ENCODE measurements around the gene EFNA5.
A peak's percentile ranks its signal among the peaks of the same experiment; 100 is the strongest.

EFNA5 gene

DNA sequence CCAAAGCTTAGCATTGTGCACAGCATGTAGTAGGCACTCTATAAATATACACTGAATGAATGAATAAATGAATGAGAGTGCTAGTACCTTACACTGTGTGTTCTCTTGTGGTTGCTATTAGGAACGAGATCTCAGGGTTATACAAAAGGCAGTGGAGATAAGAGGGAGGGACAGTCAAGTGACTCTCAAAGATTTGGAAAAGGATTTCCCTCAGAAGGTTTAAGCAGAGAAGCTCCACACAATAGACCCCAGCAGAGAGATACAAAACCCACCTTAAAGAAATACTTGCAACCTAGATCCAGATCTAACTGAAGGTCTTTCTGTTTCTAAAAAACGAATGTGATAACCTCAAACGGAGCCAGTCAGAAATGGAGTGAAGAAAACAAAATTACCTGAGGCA is 11.8 kb upstream of the EFNA5 start:
- Mint-ChIP-seq H3K27me3 (ENCODE audit: low read depth) (peaks cover 30% of the 10 kb centered on the region), H3K4me3 (no peak overlapping the region), H3K27ac (no peak overlapping the region), H3K36me3 (ENCODE audit: low read depth) (no peaks in the 10 kb centered on the region), H3K4me1 (ENCODE audit: low read depth) (no peaks in the 10 kb centered on the region), H3K9me3 (no peaks in the 10 kb centered on the region)
- DNase-seq (ENCODE audit: low spot score) = no peak

DNA sequence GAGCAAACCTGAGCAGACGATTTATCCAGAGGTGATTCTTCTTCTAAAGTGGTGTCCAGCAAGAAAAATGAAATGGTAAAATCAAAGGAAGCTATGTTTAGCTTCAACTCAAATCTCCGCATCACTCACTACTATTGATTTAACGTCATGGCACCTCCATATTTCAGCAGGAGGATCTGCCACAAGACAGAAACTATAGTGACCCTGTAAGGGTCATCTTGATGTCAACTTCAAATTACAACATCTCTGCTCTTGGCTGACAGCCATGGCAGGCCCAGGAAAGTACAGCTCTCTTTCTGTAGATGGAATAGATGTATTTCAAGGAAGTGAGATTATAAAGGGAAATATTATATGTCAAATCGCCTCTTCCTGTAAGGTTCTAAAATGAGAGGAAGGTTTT is 10.1 kb upstream of the EFNA5 start:
- Mint-ChIP-seq H3K4me1 (ENCODE audit: low read depth) (peaks cover 2% of the 10 kb centered on the region), H3K27me3 (ENCODE audit: low read depth) (peaks cover 36% of the 10 kb centered on the region)

DNA sequence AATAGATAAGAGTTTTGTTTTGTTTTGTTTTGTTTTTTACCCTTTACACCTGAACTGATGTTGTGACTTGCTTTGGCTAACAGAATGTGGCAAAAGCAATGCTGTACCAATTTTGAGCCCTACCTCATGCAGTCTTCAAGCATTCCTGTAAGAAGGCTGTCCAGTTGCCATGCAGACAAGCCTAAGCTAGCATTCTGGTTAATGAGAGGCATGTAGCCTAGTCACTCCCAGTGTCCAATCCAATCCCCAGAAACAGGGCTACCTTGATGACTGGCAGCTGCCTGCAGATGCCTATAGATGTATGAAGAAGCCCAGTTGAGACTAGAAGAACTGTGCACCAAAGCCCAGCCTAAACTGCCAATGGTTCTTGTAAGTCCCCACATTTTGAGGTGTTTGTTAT is 9.4 kb upstream of the EFNA5 start:
- Mint-ChIP-seq H3K4me3 (no peak overlapping the region), H3K9me3 (no peaks in the 10 kb centered on the region), H3K27me3 (ENCODE audit: low read depth) (peaks cover 42% of the 10 kb centered on the region), H3K4me1 (ENCODE audit: low read depth) (peaks cover 2% of the 10 kb centered on the region), H3K27ac (no peak overlapping the region), H3K36me3 (ENCODE audit: low read depth) (no peaks in the 10 kb centered on the region)
- no peak for DNase-seq (ENCODE audit: low spot score)

More for the DNA sequence above, 10.1 kb upstream of the EFNA5 start:
- H3K9me3 Mint-ChIP-seq = no peaks in the 10 kb centered on the region
- no peaks in the 10 kb centered on the region for H3K36me3 Mint-ChIP-seq (ENCODE audit: low read depth)
- H3K27ac Mint-ChIP-seq = no peak overlapping the region
- no peak for DNase-seq (ENCODE audit: low spot score)
- H3K4me3 Mint-ChIP-seq = no peak overlapping the region

DNA sequence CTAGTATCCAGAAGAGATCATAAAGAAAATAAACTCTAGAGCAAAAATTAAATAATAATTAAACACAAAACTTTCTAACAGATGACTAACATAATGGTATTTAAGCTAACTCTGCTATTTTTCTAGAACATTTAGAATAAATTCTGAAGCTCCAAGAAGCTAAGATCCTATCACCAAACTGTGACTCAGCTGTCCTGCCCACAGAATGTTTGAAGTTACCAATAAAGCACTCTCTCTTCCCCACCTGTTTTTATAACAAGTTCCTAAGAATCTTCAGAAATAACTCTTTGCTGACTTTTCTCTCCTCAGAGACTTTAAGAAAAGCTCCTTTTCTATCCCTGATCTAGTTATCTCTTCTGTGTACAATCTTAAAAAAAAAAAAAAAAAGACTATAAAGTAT is 6.0 kb upstream of the EFNA5 start:
- Mint-ChIP-seq H3K27ac (no peak overlapping the region), H3K9me3 (no peaks in the 10 kb centered on the region), H3K27me3 (ENCODE audit: low read depth) (peaks cover 64% of the 10 kb centered on the region), H3K4me3 (no peak overlapping the region), H3K4me1 (ENCODE audit: low read depth) (peaks cover 18% of the 10 kb centered on the region), H3K36me3 (ENCODE audit: low read depth) (no peaks in the 10 kb centered on the region)
- no peak for DNase-seq (ENCODE audit: low spot score)

DNA sequence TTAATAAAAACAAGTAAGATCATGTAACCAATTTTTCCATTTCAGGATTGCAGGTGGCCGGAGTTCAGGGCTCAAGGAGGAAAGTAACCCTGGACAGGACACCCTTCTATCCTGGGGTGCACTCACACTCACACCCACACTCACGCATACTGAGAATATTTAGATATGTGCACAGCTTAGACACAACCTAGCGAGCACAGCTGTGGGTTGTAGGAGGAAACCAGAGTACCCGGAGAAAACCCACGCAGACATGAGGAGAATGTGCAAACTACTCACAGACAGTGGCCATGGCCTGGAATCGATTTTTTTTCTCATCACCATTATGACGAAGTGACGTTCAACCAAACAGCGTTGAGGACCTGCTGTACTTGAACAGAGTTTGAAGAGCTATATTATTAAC is 4.5 kb upstream of the EFNA5 start:
- no peak overlapping the region for H3K27ac Mint-ChIP-seq
- H3K9me3 Mint-ChIP-seq = no peaks in the 10 kb centered on the region
- no peak for DNase-seq (ENCODE audit: low spot score)
- H3K4me3 Mint-ChIP-seq = no peak overlapping the region
- H3K4me1 Mint-ChIP-seq (ENCODE audit: low read depth) = peaks cover 30% of the 10 kb centered on the region
- no peaks in the 10 kb centered on the region for H3K36me3 Mint-ChIP-seq (ENCODE audit: low read depth)
- peaks cover 66% of the 10 kb centered on the region for H3K27me3 Mint-ChIP-seq (ENCODE audit: low read depth)

DNA sequence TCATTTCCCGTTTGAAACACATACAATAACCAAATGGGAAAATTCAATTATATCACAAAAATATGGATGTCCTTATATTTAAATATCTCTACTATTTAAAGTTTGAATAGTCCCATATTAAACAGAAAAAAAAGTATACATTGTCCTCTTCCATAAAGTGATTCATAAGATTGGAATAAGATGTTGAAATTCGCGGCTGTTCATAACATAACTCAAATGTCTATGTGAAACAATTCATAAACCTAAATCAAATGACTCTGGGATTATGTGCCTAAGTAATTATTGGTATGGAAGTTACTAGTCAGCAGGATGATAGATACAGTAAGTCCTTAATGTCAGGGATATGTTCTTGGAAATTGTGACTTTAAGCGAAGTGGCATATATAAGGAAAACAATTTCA is 3.9 kb upstream of the EFNA5 start:
- H3K36me3 Mint-ChIP-seq (ENCODE audit: low read depth) = no peaks in the 10 kb centered on the region
- no peak overlapping the region for H3K4me3 Mint-ChIP-seq
- no peak overlapping the region for H3K27ac Mint-ChIP-seq
- H3K4me1 Mint-ChIP-seq (ENCODE audit: low read depth) = peaks cover 30% of the 10 kb centered on the region
- no peaks in the 10 kb centered on the region for H3K9me3 Mint-ChIP-seq
- H3K27me3 Mint-ChIP-seq (ENCODE audit: low read depth) = peaks cover 62% of the 10 kb centered on the region
- no peak for DNase-seq (ENCODE audit: low spot score)

DNA sequence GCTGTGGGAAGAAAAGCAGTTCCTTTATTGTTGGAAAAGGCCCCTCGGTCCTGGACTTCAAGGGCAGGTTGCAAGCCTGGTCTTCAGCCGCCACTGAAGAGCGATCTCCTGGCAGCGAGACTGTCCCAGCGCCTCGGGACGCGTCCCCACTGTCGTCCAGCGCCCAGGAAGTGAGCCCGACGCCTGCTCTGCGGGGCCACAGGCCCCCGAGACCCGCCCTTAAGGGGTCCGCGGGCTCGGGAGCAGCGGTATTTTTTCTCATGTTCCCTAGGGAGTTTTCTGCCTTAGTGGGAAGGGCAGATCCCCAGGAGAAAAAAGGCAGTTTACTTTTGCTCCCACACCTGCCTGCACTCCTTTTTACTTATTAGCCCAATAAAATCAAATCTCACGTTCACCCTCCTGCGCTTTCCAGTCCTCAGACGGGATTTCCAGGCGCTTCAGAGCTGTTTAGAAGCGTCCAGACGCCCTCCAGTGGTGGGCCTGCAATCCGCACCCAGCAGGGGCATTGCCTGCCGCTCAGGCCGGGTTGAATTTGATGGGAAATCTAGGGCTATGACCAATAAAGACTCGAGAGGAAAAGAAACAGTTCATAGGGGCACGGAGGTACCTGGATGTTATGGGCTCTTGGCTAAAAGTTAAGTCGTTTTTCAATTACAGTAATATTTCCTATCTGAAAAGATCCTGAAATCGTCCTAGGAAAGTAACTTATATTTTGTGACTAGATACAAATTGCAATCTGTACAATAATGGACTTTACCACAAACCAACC is 2.8 kb upstream of the EFNA5 start:
- Mint-ChIP-seq H3K27me3 (ENCODE audit: low read depth) (peaks cover 69% of the 10 kb centered on the region), H3K36me3 (ENCODE audit: low read depth) (no peaks in the 10 kb centered on the region), H3K27ac (peak overlapping the region; percentile 46), H3K4me1 (ENCODE audit: low read depth) (peaks cover 33% of the 10 kb centered on the region), H3K9me3 (no peaks in the 10 kb centered on the region), H3K4me3 (peak overlapping the region; percentile 81)
- peak; percentile 68 for DNase-seq (ENCODE audit: low spot score)

DNA sequence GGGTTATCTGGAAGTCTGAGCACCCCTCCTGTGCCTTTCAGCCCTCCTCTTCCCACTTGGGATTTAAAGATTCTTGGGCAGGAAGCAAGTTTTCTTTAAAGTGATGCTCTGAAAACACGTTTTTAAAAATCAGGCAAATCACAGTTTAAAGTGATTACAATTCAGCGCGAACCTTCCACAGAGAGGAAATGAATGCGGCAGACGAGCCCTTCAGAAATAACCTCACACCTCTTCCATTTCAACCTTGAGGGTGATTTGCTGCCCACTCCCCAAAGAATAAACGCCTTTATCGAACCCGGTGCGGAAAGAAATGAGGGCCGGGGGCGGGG is 2.3 kb upstream of the EFNA5 start:
- DNase-seq (ENCODE audit: low spot score) = no peak
- Mint-ChIP-seq H3K9me3 (no peaks in the 10 kb centered on the region), H3K4me1 (ENCODE audit: low read depth) (peaks cover 33% of the 10 kb centered on the region), H3K36me3 (ENCODE audit: low read depth) (no peaks in the 10 kb centered on the region), H3K27me3 (ENCODE audit: low read depth) (peaks cover 74% of the 10 kb centered on the region), H3K4me3 (peak overlapping the region; percentile 81), H3K27ac (no peak overlapping the region)

DNA sequence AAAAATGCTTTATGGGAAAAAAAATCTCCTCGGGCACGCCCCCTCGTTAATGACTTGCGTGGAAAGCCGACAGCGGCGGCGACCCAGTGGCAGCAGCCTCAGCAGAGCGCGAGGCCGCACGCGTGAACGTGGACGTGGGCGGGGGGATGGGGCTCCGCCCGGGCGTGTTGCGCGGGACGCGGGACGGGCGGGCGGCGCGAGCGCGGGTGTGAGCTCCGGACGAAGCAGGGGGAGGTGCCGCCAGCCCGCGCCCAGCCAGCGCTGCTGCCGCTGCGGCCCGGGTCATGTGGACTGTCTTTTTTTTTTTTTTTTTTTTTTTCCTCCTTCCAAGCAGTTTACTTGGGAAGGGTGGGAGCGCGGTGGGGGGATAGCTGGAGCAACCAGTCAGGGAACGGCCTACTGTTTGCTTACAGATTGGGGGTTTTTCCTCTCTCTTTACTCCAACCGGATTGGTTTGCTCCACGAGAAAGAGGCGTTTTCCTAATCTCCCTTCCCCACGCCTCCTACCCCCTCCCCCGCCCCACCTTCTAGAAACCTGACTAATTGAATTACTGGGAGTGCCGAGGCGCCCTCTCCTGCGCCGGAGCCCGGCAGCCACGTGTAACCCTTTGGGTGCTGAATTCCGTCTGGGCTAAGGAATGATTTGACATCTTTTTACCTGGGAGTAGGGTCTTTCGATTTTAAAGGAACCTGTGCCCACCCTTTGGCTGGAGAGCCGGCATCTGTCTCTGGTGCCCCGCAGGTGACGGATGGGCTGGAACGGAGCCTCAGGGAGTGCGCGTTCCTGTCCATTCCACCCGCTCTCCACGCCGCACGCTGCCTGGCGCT is 1.7 kb upstream of the EFNA5 start:
- Mint-ChIP-seq H3K27ac (no peak overlapping the region), H3K36me3 (ENCODE audit: low read depth) (no peaks in the 10 kb centered on the region), H3K27me3 (ENCODE audit: low read depth) (peaks cover 76% of the 10 kb centered on the region), H3K4me1 (ENCODE audit: low read depth) (peaks cover 33% of the 10 kb centered on the region), H3K4me3 (peak overlapping the region; percentile 81), H3K9me3 (no peaks in the 10 kb centered on the region)
- DNase-seq (ENCODE audit: low spot score) = no peak

DNA sequence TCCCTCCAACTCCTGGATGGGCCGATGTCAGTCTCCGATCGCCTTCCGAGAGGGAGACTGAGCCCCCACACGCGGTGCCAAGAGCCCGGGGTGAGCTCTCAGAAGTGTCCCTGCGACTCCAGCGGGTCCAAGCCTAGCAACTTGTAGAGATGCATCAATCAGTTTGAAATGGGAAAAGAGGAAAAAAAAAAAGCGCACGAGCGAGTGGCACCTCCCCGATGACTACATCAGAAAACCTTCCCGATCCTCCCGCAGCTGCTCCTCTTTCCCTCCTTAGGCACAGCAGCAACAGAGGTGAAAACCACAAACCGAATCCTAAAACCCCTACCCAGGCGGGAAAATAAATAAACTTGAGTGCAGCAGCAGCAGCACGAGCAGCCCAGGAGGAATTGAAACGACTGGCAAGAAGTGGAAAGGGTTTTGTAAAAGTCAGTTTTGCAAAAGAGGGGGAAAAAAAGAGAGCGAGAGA is 1.0 kb upstream of the EFNA5 start:
- peaks cover 74% of the 10 kb centered on the region for H3K27me3 Mint-ChIP-seq (ENCODE audit: low read depth)
- H3K27ac Mint-ChIP-seq = no peak overlapping the region
- no peaks in the 10 kb centered on the region for H3K9me3 Mint-ChIP-seq
- no peaks in the 10 kb centered on the region for H3K36me3 Mint-ChIP-seq (ENCODE audit: low read depth)
- peak overlapping the region; percentile 76 for H3K4me3 Mint-ChIP-seq
- H3K4me1 Mint-ChIP-seq (ENCODE audit: low read depth) = peaks cover 31% of the 10 kb centered on the region
- no peak for DNase-seq (ENCODE audit: low spot score)

DNA sequence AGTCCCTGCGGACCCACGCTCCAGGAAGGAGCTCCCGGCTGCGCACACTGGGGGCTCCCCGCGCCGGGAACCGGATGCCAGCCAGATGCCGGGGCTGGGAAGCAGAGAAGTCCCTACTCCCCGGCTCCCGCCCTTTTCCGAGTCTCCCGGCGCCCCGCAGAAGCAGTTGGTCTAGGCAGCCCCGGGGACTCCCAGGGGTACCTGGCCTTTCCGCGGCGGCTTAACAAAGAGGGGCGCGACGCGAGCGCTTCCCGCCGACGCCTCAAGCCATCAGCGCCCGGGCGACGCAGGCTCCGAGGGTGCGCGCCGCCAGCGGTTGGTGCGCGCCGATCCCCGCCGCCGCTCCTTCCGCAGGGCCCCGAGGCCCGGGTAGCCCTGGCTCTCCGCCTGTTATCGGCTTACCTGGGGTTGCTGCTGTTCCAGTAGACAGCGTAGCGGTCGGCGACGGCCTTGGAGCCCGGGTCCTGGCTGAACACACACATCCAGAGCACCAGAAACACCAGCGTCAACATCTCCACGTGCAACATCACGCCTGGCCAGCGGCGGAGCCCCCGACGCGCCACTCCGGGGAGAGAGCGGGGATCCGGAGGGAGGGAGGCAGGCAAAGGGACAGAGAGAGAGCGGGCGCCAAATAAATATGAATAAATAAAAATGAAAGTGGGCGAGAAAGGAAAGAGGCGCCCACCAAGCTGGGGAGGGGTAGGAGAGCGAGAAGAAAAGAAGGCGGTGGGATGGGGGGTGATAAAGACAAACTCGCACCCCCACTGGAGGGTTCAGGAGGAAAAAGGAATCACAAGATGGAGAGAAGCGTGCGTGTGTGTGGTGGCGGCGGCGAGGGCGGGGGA is 428 bp downstream of the EFNA5 start:
- DNase-seq (ENCODE audit: low spot score) = no peak
- no peaks in the 10 kb centered on the region for H3K9me3 Mint-ChIP-seq
- H3K27ac Mint-ChIP-seq = no peak overlapping the region
- no peaks in the 10 kb centered on the region for H3K36me3 Mint-ChIP-seq (ENCODE audit: low read depth)
- peak overlapping the region; percentile 78 for H3K4me3 Mint-ChIP-seq
- H3K27me3 Mint-ChIP-seq (ENCODE audit: low read depth) = peaks cover 78% of the 10 kb centered on the region
- H3K4me1 Mint-ChIP-seq (ENCODE audit: low read depth) = peaks cover 31% of the 10 kb centered on the region

DNA sequence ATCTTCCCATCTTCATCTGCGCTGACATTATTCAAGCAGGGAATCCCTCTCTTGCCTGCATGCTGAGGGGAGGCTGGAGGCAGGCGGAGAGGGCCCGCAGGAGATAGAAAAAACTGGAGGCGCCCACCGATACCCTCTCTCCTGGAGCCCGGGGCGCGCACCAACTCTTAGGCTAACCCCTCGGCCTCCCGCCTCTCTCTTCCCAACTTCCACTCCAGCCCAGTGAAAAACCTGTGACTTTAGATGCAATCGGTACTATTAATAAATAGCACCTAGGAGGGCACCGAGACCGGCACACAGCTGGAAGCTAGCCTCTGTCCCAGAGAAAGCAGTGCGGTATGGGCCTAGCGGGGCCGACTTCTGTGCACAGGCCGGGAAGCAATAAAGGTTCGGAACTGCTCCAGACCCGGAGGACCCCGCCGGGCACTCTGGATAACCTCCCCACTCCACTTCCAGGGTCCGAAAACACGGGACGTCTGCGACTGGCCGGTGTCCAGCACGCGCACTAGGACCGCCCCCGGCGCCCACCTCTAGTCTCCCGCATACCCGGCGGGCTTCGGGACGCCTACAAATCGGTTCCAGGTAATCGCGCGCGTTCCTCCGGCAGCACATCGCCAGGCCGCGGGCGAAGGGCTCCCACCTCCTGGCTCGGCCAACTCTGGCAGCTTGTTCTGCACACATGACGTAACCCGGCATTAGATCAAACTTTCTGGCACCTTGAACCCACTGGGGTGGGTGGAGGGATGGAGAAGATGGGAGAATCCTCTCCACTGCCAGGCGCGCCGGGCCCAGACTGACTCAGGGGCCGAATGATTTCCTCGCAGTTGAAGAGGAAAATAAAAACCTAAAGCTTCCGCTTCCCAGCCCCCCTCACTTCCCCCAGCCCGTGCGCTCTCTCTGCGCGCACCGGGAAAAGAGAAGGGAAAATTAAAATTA is 1.4 kb downstream of the EFNA5 start:
- H3K36me3 Mint-ChIP-seq (ENCODE audit: low read depth) = no peaks in the 10 kb centered on the region
- H3K27me3 Mint-ChIP-seq (ENCODE audit: low read depth) = peaks cover 73% of the 10 kb centered on the region
- H3K27ac Mint-ChIP-seq = no peak overlapping the region
- DNase-seq (ENCODE audit: low spot score) = no peak
- peaks cover 31% of the 10 kb centered on the region for H3K4me1 Mint-ChIP-seq (ENCODE audit: low read depth)
- no peaks in the 10 kb centered on the region for H3K9me3 Mint-ChIP-seq
- H3K4me3 Mint-ChIP-seq = peak overlapping the region; percentile 69
